ENCODE measurements around the gene TM9SF2.
"Not testable (repeated sequence)": the region's sequence is repeated elsewhere in the genome, so short reads cannot be mapped to it uniquely, and the experiment has no call there.

The TM9SF2 gene

GRCh38 chr13:99542788-99543406, 41.6 kb downstream of the TM9SF2 start:
- no peak for DNase-seq

- no peak for DNase-seq
Observed at GRCh38 chr13:99545361-99545760, 44.1 kb downstream of the TM9SF2 start.

DNA sequence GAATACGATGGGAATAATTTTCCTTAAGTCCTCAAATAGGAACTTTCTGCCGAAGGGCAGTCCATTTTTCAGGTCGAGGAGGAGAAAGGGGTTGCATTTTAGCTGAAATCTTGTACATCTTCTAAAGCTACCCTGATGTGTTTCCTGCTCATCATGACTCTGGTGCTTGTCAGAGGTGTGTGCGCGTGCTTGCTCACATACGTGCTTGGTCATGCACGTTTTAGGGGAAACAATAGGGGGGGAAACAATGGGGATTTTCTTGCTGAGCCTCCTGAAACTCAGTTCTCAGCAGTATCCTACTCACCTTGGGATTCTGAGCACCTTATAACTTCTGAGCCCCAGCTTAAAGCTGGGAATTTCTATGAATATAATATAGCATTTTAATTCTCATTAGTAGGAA, 44.7 kb downstream of the TM9SF2 start:
- no peak for DNase-seq

GRCh38 chr13:99546878-99547277, 45.6 kb downstream of the TM9SF2 start:
- DNase-seq, result no peak

DNA sequence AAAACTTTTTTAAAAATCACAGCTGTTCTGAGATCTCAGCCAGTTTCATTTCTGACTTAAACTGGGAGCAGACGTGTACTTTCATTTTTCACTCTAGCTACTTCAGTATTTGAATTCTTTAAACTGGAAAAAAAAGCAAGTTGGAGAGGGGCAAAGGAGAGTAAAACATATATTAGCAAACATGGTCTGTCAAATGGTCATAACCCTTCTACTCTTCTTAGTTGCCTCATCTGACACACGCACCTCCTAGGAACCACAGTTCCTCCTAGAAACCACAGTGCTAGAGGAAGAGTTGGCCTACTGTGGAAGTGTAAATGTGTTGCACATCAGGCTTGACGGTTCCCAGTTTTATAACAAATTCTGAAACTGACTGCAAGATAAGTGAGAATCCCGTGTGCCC, 47.2 kb downstream of the TM9SF2 start:
- no peak for DNase-seq

DNA sequence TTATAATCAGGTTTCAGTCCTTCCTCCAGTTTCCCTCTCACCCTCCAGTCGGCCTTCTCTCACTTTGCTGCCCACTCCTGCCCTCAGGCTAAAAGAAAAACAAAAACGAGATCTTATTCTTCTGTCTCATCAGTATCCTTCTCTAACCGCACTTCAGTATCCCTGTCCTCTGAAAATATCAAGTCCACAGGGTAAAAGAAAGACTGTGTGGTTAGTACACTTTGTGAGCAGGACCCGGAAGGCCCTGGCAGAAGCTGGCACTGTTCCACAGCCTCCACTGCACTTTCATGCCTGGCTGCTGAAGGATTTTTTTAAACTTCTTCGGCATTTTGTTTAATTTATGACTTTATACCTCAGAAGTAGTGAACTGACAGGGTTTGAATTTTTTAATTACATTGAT, 51.8 kb downstream of the TM9SF2 start:
- no peak for DNase-seq

GRCh38 chr13:99555149-99555548, 53.9 kb downstream of the TM9SF2 start:
- DNase-seq, result no peak

- DNase-seq, result no peak
Observed at GRCh38 chr13:99556867-99557443, 55.7 kb downstream of the TM9SF2 start.

DNA sequence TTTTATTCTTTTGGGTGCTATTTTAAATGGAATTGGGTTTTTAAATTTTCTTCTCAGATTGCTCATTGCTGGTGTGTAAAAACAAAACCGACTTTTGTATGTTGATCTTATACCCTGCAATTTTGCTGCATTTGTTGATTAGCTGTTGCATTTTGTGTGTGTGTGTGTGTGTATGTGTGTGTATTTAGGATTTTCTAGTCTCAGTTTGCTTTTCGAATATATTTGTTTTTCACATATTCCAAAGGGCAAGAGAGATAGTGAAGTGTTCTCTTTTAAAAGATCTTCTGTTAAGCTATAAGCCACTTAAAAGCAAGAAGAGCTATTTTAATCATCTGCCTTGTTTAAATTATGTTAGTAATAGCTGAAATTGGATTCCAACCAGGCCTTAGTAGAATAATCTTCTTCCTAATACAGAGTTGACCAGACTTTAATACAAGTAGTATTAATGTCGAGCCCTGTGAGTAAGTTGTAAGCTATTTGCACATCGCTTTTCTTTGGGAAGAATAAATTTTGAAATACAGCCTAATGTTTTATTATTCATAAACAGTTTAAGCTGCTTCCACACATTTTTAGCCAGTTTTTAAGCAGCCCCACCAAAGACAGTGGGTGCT, 57.4 kb downstream of the TM9SF2 start:
- DNase-seq, result no peak

DNA sequence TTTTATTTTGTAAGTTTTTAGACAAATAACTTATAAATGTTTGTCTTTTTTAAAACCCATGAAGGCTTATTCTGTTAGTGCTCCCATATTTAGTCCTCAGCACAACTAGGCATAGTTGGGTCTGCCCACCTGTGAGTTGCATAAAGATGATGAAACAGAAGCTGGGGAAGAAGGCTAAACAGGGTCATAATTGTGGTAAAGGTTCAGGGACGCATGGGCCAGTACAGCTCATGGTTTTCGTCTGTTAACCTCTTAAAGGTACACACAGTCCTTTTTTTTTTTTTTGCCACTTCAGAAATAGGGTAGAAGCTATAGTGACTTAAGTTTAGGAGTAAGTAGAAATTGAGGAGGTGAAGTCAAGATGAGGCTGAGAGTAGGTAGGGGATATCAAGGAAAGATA, 58.3 kb downstream of the TM9SF2 start:
- no peak for DNase-seq

GRCh38 chr13:99563404-99563803, 62.1 kb downstream of the TM9SF2 start:
- DNase-seq, result no peak

GRCh38 chr13:99564386-99564785, 63.1 kb downstream of the TM9SF2 start:
- DNase-seq, result no peak

GRCh38 chr13:99565478-99566124, 64.3 kb downstream of the TM9SF2 start:
- no peak for DNase-seq

DNA sequence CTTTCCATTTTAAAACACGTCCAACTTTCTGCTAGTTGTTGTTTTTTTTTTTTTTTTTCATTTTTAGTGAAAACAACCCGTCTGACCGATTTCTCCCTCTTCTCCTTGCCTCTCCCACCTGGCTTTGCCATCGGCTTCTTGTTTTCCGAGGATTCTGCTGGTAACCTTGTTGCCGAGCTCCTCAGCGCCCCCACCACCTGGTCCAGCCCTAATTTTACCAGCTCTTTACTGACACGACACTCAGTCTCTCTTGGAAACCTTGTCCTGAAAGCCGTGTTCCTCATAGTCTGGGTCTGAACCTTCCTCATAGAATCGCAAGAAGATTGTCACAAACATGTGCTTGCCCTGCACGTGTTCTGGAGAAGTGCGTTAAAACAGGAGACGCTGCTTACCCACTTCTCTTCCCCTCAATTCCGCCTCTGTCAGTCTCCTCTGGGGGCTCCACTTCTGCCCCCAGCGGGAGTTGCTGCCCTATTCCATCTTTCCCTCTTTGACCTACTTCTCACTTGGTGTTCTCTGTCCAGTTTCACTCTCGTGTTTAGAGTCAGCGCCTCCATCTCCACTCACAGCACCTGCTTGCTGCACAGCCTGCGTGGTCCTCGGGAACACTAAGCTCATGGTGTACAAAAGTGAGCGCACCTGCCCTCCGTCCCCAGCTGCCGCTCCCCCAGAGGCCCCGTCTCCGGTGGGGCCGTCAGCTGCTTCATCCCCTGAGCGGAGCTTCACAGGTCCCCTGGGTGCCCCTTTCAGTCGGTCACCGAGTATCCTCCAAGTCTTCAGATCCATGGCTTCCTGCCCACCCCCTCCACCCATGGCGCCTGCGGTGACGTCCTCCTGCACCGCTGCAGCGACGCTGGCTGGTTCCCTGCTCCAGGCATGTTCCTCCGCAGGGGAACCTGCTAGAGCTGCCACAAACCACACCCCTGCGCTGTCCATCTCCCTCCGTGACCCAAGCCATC, 65.1 kb downstream of the TM9SF2 start:
- DNase-seq, result no peak

DNA sequence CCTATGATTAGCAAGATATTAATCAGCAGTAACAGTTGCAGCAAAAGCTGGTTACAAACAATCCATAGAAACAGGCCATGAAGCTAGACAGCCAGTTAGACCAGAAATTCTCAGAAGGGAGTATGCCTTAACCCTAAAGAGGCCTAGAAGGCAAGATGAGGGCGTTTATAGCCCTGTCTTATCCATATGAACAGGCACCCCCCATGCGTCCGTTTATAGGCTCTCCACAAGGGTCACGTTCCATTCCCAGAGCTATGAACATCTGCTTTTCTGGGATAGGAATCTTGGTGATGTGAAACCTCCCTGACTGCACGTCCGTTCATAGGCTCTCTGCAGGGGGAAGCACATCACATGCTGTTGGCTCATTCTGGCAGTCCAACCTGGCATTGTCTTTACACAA, 67.6 kb downstream of the TM9SF2 start:
- DNase-seq, result not testable (repeated sequence)

DNA sequence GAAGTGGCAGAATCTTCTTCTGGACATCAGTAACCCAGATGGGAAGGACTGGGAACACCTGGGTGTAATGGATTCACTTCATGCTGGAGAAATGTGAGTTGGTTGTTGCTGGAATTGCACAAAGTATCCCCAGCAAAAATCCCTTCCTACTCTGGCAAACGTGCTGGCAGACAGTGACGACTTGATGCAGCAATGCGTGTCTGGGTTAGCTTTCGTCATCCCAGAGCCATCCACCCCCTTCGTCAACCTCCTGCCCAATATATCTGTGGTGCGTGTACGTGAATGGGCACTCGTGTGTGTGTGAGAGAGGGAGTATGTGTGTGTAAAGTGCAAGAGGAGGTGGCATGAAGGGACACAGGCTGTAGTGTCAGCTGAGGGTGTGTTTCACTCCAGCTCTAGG, 70.9 kb downstream of the TM9SF2 start:
- no peak for DNase-seq

DNA sequence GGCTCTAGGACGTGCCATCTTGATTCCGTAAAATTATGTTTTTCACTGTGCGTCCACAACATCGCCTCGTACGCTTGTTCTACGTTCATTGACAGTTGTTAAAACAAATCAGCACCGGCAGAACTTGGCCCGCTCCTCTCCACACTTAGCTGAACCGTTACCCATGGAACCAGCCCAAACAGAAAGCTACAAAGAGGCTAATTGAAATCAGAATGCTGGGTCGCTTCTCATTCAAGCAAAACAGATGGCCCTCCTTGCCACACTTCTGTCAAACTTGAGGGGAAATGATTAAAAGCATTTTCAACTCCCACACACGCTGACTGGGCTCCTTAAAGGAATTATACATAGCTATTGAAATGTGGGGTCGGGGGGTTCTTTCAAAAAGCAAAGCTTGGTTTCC, 71.6 kb downstream of the TM9SF2 start:
- DNase-seq, result no peak

GRCh38 chr13:99575376-99576120, 74.3 kb downstream of the TM9SF2 start:
- no peak for DNase-seq

GRCh38 chr13:99577934-99578917, 77.0 kb downstream of the TM9SF2 start:
- DNase-seq, result no peak

- no peak for DNase-seq
Observed at GRCh38 chr13:99580500-99581268, 79.4 kb downstream of the TM9SF2 start.
